PFSK-1 (cell line): ENCODE results near the gene UXT.

Source experiments
- FOXP2 ChIP-seq: optimal IDR thresholded peaks from 2 replicates; pipeline ENCODE3; 2011; ENCODE audit warnings: borderline replicate concordance, control low read depth, inconsistent platforms; ENCODE audit not compliant: insufficient read depth; ENCODE audit errors: extremely low read length, extremely low read depth
- POLR2AphosphoS5 ChIP-seq: IDR thresholded peaks from 2 replicates; pipeline ENCODE4 v1.6.1; 2012; ENCODE audit warnings: low read depth, mild to moderate bottlenecking, control low read depth, low read length, moderate library complexity
- SIN3A ChIP-seq: IDR thresholded peaks from 2 replicates; pipeline ENCODE4 v1.6.1; 2012; ENCODE audit warnings: mild to moderate bottlenecking, low read length, moderate library complexity, borderline replicate concordance; ENCODE audit not compliant: insufficient read depth
- TAF1 ChIP-seq: IDR thresholded peaks from 2 replicates; pipeline ENCODE4 v1.6.1; 2012; ENCODE audit warnings: low read length, control low read depth, borderline replicate concordance; ENCODE audit not compliant: insufficient read depth
- TF ChIP-seq, protein P1 (sequence below), 2 experiments: IDR thresholded peaks; 2 replicates each; pipeline versions ENCODE4 v1.6.1 to v1.8.0; 2011 to 2012; ENCODE audit warnings: low read depth in 2 of 2, low read length in 2 of 2, control low read depth in 1 of 2, inconsistent platforms in 1 of 2, mild to moderate bottlenecking in 1 of 2, moderate library complexity in 1 of 2; ENCODE audit not compliant: insufficient read depth in 1 of 2

- no peak for TF ChIP-seq POLR2AphosphoS5
- TF ChIP-seq, protein P1, sequence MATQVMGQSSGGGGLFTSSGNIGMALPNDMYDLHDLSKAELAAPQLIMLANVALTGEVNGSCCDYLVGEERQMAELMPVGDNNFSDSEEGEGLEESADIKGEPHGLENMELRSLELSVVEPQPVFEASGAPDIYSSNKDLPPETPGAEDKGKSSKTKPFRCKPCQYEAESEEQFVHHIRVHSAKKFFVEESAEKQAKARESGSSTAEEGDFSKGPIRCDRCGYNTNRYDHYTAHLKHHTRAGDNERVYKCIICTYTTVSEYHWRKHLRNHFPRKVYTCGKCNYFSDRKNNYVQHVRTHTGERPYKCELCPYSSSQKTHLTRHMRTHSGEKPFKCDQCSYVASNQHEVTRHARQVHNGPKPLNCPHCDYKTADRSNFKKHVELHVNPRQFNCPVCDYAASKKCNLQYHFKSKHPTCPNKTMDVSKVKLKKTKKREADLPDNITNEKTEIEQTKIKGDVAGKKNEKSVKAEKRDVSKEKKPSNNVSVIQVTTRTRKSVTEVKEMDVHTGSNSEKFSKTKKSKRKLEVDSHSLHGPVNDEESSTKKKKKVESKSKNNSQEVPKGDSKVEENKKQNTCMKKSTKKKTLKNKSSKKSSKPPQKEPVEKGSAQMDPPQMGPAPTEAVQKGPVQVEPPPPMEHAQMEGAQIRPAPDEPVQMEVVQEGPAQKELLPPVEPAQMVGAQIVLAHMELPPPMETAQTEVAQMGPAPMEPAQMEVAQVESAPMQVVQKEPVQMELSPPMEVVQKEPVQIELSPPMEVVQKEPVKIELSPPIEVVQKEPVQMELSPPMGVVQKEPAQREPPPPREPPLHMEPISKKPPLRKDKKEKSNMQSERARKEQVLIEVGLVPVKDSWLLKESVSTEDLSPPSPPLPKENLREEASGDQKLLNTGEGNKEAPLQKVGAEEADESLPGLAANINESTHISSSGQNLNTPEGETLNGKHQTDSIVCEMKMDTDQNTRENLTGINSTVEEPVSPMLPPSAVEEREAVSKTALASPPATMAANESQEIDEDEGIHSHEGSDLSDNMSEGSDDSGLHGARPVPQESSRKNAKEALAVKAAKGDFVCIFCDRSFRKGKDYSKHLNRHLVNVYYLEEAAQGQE (IDR thresholded peaks at IDR 0.05; ENCODE audit: insufficient read depth in 1 of 2, low read depth in 2 of 2, low read length in 2 of 2) = no peak
- TF ChIP-seq FOXP2 = no peak
- TF ChIP-seq TAF1 = no peak
- no peak for TF ChIP-seq SIN3A
Measured at GRCh38 chrX:47628982-47629381, 30.0 kb downstream of the UXT start.
